ENCODE measurements around the gene DPPA2.
"Not testable (repeated sequence)": the region's sequence is repeated elsewhere in the genome, so short reads cannot be mapped to it uniquely, and the experiment has no call there.

GRCh38 chr3:109358809-109359208 is 42.5 kb upstream of the DPPA2 start:
- TF ChIP-seq POLR2AphosphoS5 (IDR thresholded peaks at IDR 0.05; ENCODE audit: low read depth, low read length); TAF1 (IDR thresholded peaks at IDR 0.05; ENCODE audit: borderline replicate concordance, low read depth, low read length): not testable (repeated sequence)
